Measurements from ENCODE around the gene LRP1B. TPM values are rescaled to one million over a fixed set of nuclear protein-coding genes. Genes with fewer than 3 reads are reported as not detected.
"Not testable (repeated sequence)": the region's sequence is repeated elsewhere in the genome, so short reads cannot be mapped to it uniquely, and the experiment has no call there.

LRP1B gene
- total RNA-seq, 1 experiment from 2014 or later, result 0.08 TPM

DNA sequence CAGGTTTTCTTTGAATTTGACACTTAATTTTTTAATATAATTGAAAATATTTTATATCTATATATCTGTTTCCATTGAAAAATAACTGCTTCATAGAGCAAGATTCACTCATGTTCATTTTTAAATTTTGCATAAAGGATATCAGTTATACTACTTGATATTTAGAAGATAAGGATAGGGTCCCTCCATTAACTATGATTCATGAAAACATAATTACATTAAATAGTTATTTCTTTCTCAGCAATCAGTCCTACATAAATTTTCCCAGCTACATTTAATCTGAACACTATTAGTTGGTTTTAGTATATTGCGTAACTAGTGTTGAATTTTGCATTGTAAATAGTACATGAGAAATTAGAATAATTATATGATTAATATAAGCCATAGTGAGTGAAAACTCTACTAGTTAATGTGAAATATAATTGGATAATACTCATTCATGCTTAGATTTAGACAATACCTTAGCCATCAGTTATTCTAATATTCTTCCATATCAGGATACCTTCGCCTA is 42.7 kb downstream of the LRP1B start:
- no peaks in the 10 kb centered on the region for H3K36me3 ChIP-seq
- no peak overlapping the region for H3K27ac ChIP-seq
- no peak for DNase-seq (ENCODE audit: low read depth in 1 of 2, low spot score in 2 of 2)
- H3K4me3 ChIP-seq, result no peak overlapping the region
- H3K27me3 ChIP-seq (replicated peaks), result no peaks in the 10 kb centered on the region
- H3K4me1 ChIP-seq (replicated peaks), result no peaks in the 10 kb centered on the region
- no peaks in the 10 kb centered on the region for H3K9me3 ChIP-seq (replicated peaks)

DNA sequence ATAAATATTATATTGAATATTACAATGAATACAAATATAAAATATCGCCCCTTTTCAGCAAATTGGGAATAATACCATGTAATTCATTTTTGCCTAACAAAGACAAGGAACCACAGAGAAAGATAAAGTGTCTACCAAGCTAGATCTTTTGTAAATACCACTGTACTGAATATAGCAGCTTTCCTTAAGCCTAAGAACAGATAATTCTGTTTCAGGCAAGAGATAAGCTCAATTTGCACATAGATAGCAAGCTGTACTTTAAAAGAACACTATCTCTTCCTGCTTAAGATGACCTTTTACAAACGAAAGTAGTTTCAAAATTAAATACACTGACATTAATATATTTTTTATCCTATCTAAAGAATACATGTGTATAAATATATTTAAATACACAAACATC is 43.2 kb downstream of the LRP1B start:
- DNase-seq (ENCODE audit: low read depth in 1 of 2, low spot score in 2 of 2), result not testable (repeated sequence)

DNA sequence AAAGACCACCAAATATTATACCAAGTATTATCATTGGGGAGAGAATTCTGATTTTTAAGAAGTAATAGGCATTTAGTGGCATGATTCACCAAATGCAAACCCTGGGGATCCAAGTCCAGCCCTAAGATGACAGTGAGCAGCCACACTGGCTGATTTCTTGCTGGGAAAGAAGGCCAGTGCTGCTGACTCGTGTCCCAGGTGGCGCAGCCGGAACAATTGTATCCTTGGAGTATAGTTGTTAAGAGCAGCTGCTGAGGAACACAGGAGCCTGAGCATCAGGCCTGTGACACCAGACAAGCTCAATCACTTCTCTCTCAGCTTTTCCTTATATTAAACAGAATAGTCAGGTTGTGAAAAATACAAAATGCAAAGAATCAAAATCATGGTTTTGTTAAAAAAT is 48.4 kb downstream of the LRP1B start:
- H3K4me1 ChIP-seq (replicated peaks), result no peaks in the 10 kb centered on the region
- no peaks in the 10 kb centered on the region for H3K9me3 ChIP-seq (replicated peaks)
- no peak for DNase-seq (ENCODE audit: low read depth in 1 of 2, low spot score in 2 of 2)
- no peak overlapping the region for H3K27ac ChIP-seq
- H3K36me3 ChIP-seq, result no peaks in the 10 kb centered on the region
- H3K27me3 ChIP-seq (replicated peaks), result no peaks in the 10 kb centered on the region
- H3K4me3 ChIP-seq, result no peak overlapping the region

More for the DNA sequence above, 43.2 kb downstream of the LRP1B start:
- H3K36me3 ChIP-seq; H3K4me3 ChIP-seq; H3K27me3 ChIP-seq (replicated peaks); H3K27ac ChIP-seq; H3K9me3 ChIP-seq (replicated peaks); H3K4me1 ChIP-seq (replicated peaks): not testable (repeated sequence)

DNA sequence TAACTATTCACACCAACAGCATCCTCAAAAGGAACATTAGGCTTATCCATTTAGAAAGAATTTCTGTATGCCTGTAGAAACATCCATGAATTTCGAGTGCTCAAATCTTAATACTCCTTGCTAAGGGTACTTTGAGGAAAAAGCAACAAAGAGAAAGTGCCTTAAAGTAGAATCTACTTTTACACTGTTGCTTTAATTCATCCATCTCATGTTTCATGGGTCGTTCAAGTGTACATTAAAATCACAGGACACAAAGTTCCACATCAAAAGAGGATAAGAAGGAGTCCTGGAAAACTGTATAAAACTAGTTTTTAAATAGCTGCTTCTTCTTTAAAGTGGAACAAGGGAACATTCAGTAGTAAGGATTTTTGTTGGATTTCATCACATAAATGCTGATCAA is 54.5 kb downstream of the LRP1B start:
- no peak for DNase-seq (ENCODE audit: low read depth in 1 of 2, low spot score in 2 of 2)
- no peak overlapping the region for H3K27ac ChIP-seq
- no peak overlapping the region for H3K4me3 ChIP-seq
- no peaks in the 10 kb centered on the region for H3K9me3 ChIP-seq (replicated peaks)
- H3K27me3 ChIP-seq (replicated peaks), result no peaks in the 10 kb centered on the region
- H3K4me1 ChIP-seq (replicated peaks), result no peaks in the 10 kb centered on the region
- H3K36me3 ChIP-seq, result no peaks in the 10 kb centered on the region

DNA sequence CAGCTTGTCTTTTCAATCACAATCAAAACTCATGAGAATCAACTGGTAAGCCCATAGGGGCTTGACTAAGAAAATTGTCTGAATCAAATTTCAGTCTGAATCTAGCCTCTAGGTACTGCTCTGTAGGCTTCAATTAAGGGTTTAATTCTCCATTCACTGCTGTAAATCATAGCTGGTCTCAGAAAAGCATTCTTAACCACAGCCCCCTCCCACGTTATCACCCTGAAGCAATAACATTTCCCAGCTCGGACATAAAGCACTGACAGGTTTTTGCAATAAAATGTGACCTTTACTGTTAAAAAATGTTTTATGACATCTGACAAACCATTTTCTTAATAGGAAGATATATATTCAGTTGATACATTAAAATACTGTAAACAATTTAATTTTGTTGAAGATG is 55.0 kb downstream of the LRP1B start:
- H3K4me3 ChIP-seq, result no peak overlapping the region
- DNase-seq (ENCODE audit: low read depth in 1 of 2, low spot score in 2 of 2), result no peak
- H3K27ac ChIP-seq, result no peak overlapping the region
- H3K36me3 ChIP-seq, result no peaks in the 10 kb centered on the region
- no peaks in the 10 kb centered on the region for H3K9me3 ChIP-seq (replicated peaks)
- H3K27me3 ChIP-seq (replicated peaks), result no peaks in the 10 kb centered on the region
- no peaks in the 10 kb centered on the region for H3K4me1 ChIP-seq (replicated peaks)

DNA sequence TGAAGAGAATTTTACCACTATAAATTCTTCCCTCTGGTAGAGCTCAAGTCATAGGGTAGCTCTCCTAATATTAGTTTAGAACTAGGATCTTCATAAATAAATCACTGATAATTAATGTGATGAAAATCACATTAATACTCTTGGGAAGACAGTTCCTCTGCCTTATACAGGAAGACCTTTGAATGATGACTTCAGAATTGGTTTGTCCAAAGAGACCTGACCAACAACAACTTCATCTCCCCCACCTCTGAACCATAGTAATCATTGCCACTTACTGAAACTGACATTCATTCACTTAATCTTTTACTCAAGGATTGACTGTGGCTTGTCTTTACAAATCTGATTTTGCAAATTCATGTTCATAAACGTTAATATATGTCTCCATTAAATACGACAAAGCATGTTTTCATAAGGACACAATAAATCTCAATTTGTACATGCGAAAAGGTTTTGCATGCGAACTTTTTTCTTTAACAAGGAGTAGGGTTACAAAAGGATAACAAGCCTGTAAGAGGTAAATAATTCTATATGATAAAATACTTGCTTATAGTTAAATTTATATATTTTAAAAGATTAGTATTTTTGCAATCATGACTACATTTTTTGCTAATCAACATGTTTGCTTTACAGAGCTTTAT is 61.4 kb downstream of the LRP1B start:
- Histone ChIP-seq H3K9me3 (replicated peaks) (no peaks in the 10 kb centered on the region), H3K27me3 (replicated peaks) (no peaks in the 10 kb centered on the region), H3K4me1 (replicated peaks) (no peaks in the 10 kb centered on the region), H3K36me3 (no peaks in the 10 kb centered on the region), H3K4me3 (no peak overlapping the region), H3K27ac (no peak overlapping the region)
- DNase-seq (ENCODE audit: low read depth in 1 of 2, low spot score in 2 of 2), result no peak

DNA sequence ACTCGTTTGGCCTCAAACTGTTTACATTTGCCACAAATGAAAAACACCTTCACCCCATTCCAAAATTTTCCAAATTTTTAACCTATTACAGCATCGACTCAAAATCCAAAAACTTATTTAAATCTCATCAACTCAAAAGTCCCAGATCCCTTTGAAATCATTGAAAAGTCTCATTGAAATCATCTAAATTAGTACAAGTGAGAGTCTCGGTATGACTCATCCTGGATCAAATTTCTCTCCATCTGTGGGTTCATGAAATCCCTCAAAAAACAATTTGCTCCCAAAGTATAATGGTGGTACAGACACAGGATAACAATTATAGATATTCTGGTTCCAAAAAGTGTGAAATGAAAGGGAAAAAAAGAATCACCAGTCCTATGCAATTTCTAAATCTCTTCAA is 65.1 kb downstream of the LRP1B start:
- H3K9me3 ChIP-seq (replicated peaks), result no peaks in the 10 kb centered on the region
- no peaks in the 10 kb centered on the region for H3K4me1 ChIP-seq (replicated peaks)
- H3K4me3 ChIP-seq, result no peak overlapping the region
- no peak for DNase-seq (ENCODE audit: low read depth in 1 of 2, low spot score in 2 of 2)
- H3K27me3 ChIP-seq (replicated peaks), result no peaks in the 10 kb centered on the region
- no peaks in the 10 kb centered on the region for H3K36me3 ChIP-seq
- no peak overlapping the region for H3K27ac ChIP-seq

DNA sequence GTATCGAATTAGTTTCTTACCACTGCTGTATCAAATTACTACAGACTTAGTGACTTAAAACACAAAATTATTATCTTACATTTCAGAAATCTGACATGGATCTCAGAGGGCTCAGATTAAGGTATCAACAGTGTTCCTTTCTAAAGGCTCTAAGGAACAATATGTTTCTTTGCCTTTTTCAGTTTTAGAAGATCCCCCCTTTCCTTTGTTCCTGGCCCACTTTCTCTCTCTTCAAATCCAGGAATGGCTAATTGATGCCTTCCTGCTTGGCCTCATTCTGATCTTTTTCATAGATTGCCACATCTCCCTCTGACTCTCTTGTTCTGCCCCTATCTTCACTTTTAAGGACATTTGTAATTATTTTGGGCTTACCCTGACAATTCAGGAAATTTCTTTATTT is 65.7 kb downstream of the LRP1B start:
- no peak for DNase-seq (ENCODE audit: low read depth in 1 of 2, low spot score in 2 of 2)
- Histone ChIP-seq H3K27ac (no peak overlapping the region), H3K36me3 (no peaks in the 10 kb centered on the region), H3K27me3 (replicated peaks) (no peaks in the 10 kb centered on the region), H3K9me3 (replicated peaks) (no peaks in the 10 kb centered on the region), H3K4me3 (no peak overlapping the region), H3K4me1 (replicated peaks) (no peaks in the 10 kb centered on the region)

DNA sequence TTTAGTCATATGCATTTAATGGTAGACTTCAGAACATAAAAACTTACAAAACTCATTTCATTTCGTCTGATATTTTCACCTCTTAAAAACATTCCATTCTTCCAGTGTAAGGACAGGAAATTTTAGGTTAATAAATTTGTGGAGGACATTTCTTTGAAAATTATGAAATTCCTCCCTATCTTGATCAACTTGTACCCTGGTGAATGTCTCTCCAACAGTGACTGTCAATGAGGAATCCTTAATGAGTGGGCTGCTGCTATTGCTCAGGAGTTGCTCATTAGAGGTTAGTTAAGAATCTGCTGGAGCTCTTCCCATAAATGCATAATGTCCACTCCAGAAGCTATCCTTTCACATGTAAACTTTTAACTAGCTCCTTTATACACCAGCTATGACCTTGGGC is 69.1 kb downstream of the LRP1B start:
- Histone ChIP-seq H3K27me3 (replicated peaks) (no peaks in the 10 kb centered on the region), H3K4me3 (no peak overlapping the region), H3K4me1 (replicated peaks) (no peaks in the 10 kb centered on the region), H3K27ac (no peak overlapping the region), H3K36me3 (no peaks in the 10 kb centered on the region), H3K9me3 (replicated peaks) (no peaks in the 10 kb centered on the region)
- DNase-seq (ENCODE audit: low read depth in 1 of 2, low spot score in 2 of 2), result no peak

DNA sequence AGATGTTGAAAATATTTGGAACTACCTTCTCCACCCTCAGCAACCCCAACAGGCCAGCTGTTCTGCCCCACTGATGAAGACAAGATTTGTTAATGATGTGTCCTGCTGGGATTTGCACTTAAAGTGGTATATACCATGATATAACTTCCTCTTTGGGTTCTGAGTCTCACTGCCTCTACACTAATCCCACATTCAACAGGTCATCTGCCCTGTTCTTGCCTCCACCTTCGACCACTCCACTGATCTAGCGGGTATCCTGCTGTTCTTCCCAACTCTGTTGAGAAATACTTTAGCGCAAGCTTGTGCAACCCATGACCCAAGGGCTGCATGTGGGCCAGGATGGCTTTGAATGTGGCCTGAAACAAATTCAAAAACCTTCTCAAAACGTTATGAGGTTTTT is 72.7 kb downstream of the LRP1B start:
- no peak overlapping the region for H3K4me3 ChIP-seq
- no peaks in the 10 kb centered on the region for H3K9me3 ChIP-seq (replicated peaks)
- H3K4me1 ChIP-seq (replicated peaks), result no peaks in the 10 kb centered on the region
- no peaks in the 10 kb centered on the region; the same call in 1 of the 2 replicates for H3K27me3 ChIP-seq (replicated peaks)
- H3K36me3 ChIP-seq, result no peaks in the 10 kb centered on the region
- no peak overlapping the region for H3K27ac ChIP-seq
- DNase-seq (ENCODE audit: low read depth in 1 of 2, low spot score in 2 of 2), result no peak

DNA sequence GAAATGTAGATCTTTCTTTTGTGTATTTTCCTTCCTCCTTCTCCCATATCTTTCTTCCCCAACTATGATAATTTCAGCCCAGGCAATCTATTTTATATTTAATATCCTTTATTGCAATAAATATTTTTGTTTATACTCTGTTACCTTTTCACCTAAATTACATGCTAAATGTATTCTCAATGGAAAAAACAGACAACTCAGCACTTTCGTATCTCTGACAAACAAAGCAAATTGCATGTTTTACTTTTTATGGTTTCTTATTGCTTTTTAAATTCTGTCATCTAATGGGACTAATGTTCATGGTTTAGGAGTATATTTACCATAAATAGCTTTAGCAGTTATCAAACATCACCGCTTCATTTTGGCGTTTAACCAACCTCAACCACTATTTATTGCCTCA is 74.0 kb downstream of the LRP1B start:
- Histone ChIP-seq H3K4me1 (replicated peaks) (no peaks in the 10 kb centered on the region), H3K9me3 (replicated peaks) (no peaks in the 10 kb centered on the region), H3K36me3 (no peaks in the 10 kb centered on the region), H3K4me3 (no peak overlapping the region), H3K27me3 (replicated peaks) (no peaks in the 10 kb centered on the region; the same call in 1 of the 2 replicates), H3K27ac (no peak overlapping the region)
- no peak for DNase-seq (ENCODE audit: low read depth in 1 of 2, low spot score in 2 of 2)

DNA sequence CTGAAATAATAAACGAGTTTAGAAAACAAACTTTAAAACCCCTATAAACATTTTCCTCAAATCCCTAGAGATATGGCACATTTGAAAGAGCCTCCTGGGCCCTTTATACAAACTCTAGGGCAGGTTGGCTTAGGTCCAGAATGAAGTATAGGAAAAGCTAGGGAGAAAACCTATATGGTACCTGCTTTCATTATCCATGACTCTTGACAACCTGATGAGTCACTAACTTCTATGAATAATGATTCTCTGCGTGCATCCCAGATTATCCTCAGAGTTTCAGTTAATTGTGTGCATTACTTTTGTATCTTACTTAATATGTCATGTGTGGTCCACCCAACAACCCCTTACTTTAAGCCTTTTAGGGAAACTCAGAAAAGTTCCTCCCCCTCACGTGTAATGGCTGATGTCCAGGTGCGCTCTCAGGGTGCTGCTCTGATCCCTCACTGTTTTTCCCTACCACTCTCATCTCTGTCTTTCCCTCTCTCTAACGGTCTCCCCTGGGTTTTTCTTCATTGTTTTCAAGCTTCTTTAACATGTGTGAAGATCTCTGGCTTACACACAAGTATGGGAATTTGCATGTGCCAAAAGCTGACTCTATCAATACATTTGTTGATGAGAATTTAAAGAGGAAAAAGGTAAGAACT is 78.5 kb downstream of the LRP1B start:
- Histone ChIP-seq H3K4me1 (replicated peaks) (no peaks in the 10 kb centered on the region), H3K27ac (no peak overlapping the region), H3K9me3 (replicated peaks) (no peaks in the 10 kb centered on the region), H3K27me3 (replicated peaks) (no peaks in the 10 kb centered on the region; the same call in 1 of the 2 replicates), H3K4me3 (no peak overlapping the region), H3K36me3 (no peaks in the 10 kb centered on the region)
- DNase-seq (ENCODE audit: low read depth in 1 of 2, low spot score in 2 of 2), result no peak

DNA sequence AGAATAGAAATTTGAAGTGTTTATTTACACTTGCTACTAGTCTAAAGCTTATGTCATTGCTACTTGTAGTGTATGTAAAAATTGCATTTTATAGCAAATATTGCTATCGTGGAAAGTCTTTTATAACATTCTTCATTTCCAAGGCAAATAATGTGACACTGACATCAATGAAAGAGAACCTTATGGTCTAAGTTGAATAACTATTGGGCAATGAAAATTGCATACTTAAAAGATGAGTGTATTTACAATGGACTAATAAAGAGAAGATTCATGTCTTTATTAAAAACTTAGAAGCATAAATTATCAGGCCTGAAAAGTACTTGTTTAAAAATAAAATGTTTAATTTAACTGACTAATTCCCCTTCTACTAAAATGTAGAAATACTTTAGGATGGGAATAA is 82.2 kb downstream of the LRP1B start:
- no peaks in the 10 kb centered on the region; the same call in 1 of the 2 replicates for H3K27me3 ChIP-seq (replicated peaks)
- no peaks in the 10 kb centered on the region for H3K9me3 ChIP-seq (replicated peaks)
- DNase-seq (ENCODE audit: low read depth in 1 of 2, low spot score in 2 of 2), result no peak
- no peak overlapping the region for H3K27ac ChIP-seq
- H3K4me3 ChIP-seq, result no peak overlapping the region
- H3K36me3 ChIP-seq, result no peaks in the 10 kb centered on the region
- no peaks in the 10 kb centered on the region for H3K4me1 ChIP-seq (replicated peaks)

DNA sequence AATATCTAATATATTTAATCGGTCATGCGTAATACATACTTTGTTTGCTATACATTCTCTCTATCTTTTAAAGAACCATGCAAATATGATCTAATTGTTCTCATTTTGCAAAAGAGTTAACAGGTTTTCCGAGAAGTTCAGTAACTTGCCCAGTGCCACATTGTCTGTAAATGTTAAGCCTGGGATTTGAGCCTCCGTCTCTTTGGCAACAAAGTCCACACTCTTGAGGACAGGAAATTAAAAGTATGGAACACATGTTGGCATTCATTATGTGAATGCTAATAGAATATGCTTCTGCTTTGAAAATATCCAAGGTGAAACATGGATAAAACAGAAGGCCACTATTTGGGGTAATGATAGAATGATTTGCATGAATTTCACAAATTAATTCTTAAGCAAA is 85.2 kb downstream of the LRP1B start:
- H3K4me1 ChIP-seq (replicated peaks), result no peaks in the 10 kb centered on the region
- no peak overlapping the region for H3K4me3 ChIP-seq
- H3K27ac ChIP-seq, result no peak overlapping the region
- no peaks in the 10 kb centered on the region for H3K36me3 ChIP-seq
- no peaks in the 10 kb centered on the region for H3K9me3 ChIP-seq (replicated peaks)
- DNase-seq (ENCODE audit: low read depth in 1 of 2, low spot score in 2 of 2), result no peak
- H3K27me3 ChIP-seq (replicated peaks), result no peaks in the 10 kb centered on the region; the same call in 1 of the 2 replicates
